ENCODE results near the gene PAX8. TPM values are rescaled to one million over a fixed set of nuclear protein-coding genes. Genes with fewer than 3 reads are reported as not detected.

PAX8 gene
- total and polyA plus RNA-seq, 2 of the 13 experiments (the other 11 are each of a cell fraction or from before 2014, with no cell fraction given) = 1.5 to 8.8 TPM

- no peak for TF ChIP-seq THAP8 (CRISPR knock-in tag; IDR thresholded peaks at IDR 0.05; ENCODE audit: borderline replicate concordance)
- no peak for TF ChIP-seq CHD2 (IDR thresholded peaks at IDR 0.05; ENCODE audit: low read depth, low read length)
- TF ChIP-seq MAFF (IDR thresholded peaks at IDR 0.05; ENCODE audit: low read depth, low read length) = 0 out of 2 replicates have a peak, but pooled peaks have one; percentile 13
- TF ChIP-seq ZNF605 (CRISPR knock-in tag; IDR thresholded peaks at IDR 0.05) = peak; percentile 98
- TF ChIP-seq MYPOP (CRISPR knock-in tag; IDR thresholded peaks at IDR 0.05) = 0 out of 2 replicates have a peak, but pooled peaks have one; percentile 88
- TF ChIP-seq ZNF790 (CRISPR knock-in tag; IDR thresholded peaks at IDR 0.05; ENCODE audit: borderline replicate concordance) = peak; percentile 91; the same call in 1 of the 2 replicates
- peak; percentile 99 for TF ChIP-seq ZNF691 (CRISPR knock-in tag; IDR thresholded peaks at IDR 0.05; ENCODE audit: borderline replicate concordance, low read depth)
- TF ChIP-seq CSRNP2 (CRISPR knock-in tag; conservative IDR thresholded peaks at IDR 0.05; ENCODE audit: low read depth) = no peak
- peak; percentile 21 for TF ChIP-seq MED8 (CRISPR knock-in tag; IDR thresholded peaks at IDR 0.05; ENCODE audit: insufficient replicate concordance)
- TF ChIP-seq ZNF570 (CRISPR knock-in tag; IDR thresholded peaks at IDR 0.05; ENCODE audit: borderline replicate concordance) = no peak
- TF ChIP-seq HMGA1 (CRISPR knock-in tag; conservative IDR thresholded peaks at IDR 0.05) = no peak
- peak; percentile 89 for TF ChIP-seq ZNF644 (CRISPR knock-in tag; IDR thresholded peaks at IDR 0.05; ENCODE audit: low read depth)
- TF ChIP-seq HMGXB4 (CRISPR knock-in tag; IDR thresholded peaks at IDR 0.05; ENCODE audit: borderline replicate concordance in 1 of 2, low read depth in 1 of 2) = peak; percentile 88 to 89; a peak in 3 of 4 replicates
- peak; percentile 80; the same call in 1 of the 2 replicates for TF ChIP-seq ZNF484 (CRISPR knock-in tag; IDR thresholded peaks at IDR 0.05; ENCODE audit: borderline replicate concordance, low read depth)
- no peak for TF ChIP-seq ARNT (IDR thresholded peaks at IDR 0.05)
- no peak; the same call in 1 of the 2 replicates for TF ChIP-seq FOXM1 (CRISPR knock-in tag; IDR thresholded peaks at IDR 0.05)
- peak; percentile 87 for TF ChIP-seq DBP (CRISPR knock-in tag; IDR thresholded peaks at IDR 0.05; ENCODE audit: not compliant biosample characterization)
- TF ChIP-seq ZNF597 (CRISPR knock-in tag; IDR thresholded peaks at IDR 0.05) = no peak
- no peak for TF ChIP-seq RELA (CRISPR knock-in tag; IDR thresholded peaks at IDR 0.05)
These were observed 111.4 kb downstream of the PAX8 start (continued) for GRCh38 chr2:113167115-113167932.
